ENCODE data around the gene INPP5E. TPM values are rescaled to one million over a fixed set of nuclear protein-coding genes. Genes with fewer than 3 reads are reported as not detected.

INPP5E gene
- total and polyA plus RNA-seq, 12 donors, result 2.3 to 27.1 (median 10.5) TPM

GRCh38 chr9:136433849-136434579, 5.6 kb downstream of the INPP5E start:
- Histone ChIP-seq H3K4me3 (no peak overlapping the region), H3K9me3 (replicated peaks in 1 of 3) (no peaks in the 10 kb centered on the region), H3K36me3 (replicated peaks in 1 of 2) (peaks cover 0 to 28% of the 10 kb centered on the region in 2 donors), H3K27ac (no peak overlapping the region), H3K27me3 (no peaks in the 10 kb centered on the region), H3K4me1 (replicated peaks in 1 of 2) (peaks cover 13 to 27% of the 10 kb centered on the region in 2 donors)
- peak in 1 of 7 donors; percentile 16 for DNase-seq
- WGBS, 4 donors, result 92 to 96% (median 93%) methylated on average over 14 to 37 of the region's 37 CpGs
- intact Hi-C loops (cut with DNase I), result no loop called here
- TF ChIP-seq POLR2A (IDR thresholded peaks at IDR 0.05) (no peak), CTCF (IDR thresholded peaks at IDR 0.05) (no peak)

- WGBS, 4 donors, result 91 to 95% (median 93%) methylated on average over 14 to 36 of the region's 36 CpGs
- DNase-seq, result no peak
- no peaks in the 10 kb centered on the region for H3K9me3 ChIP-seq (replicated peaks in 1 of 3)
- H3K36me3 ChIP-seq (replicated peaks in 1 of 2), result peaks cover 0 to 28% of the 10 kb centered on the region in 2 donors
- H3K4me3 ChIP-seq, result no peak overlapping the region
- H3K4me1 ChIP-seq (replicated peaks in 1 of 2), result peaks cover 6 to 20% of the 10 kb centered on the region in 2 donors
- H3K27ac ChIP-seq, result no peak overlapping the region
- intact Hi-C loops (cut with DNase I), result no loop called here
- no peaks in the 10 kb centered on the region for H3K27me3 ChIP-seq
- no peak for TF ChIP-seq CTCF (IDR thresholded peaks at IDR 0.05)
These were observed 6.5 kb downstream of the INPP5E start for GRCh38 chr9:136433043-136433715.

DNA sequence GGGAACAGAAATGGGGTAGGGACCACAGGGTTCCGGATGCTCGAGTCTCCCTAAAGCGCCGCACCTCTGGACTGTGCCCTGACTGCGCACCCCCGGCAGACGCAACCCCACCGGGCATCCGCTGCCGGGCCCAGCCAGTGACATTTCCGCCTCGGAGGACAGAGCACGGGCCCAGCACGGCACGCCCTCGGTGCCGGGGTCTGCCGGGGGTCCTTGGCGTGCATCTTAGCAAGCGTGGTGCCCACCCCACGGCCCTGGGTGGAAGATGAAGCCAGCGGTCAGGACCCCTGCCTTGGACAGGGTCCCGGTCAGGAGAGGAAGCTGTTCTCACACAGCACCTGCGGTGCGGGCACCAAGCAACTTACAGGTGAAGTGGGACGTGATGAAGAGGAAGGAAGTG, 7.1 kb downstream of the INPP5E start:
- no peak for DNase-seq
- intact Hi-C loops (cut with DNase I), result no loop called here
- no peaks in the 10 kb centered on the region for H3K9me3 ChIP-seq (replicated peaks in 1 of 3)
- H3K4me1 ChIP-seq (replicated peaks in 1 of 2), result peaks cover under 1 to 14% of the 10 kb centered on the region in 2 donors
- no peak overlapping the region for H3K4me3 ChIP-seq
- WGBS, 4 donors, result 88 to 95% (median 92%) methylated on average over 15 to 26 of the region's 26 CpGs
- H3K27me3 ChIP-seq, result no peaks in the 10 kb centered on the region
- H3K36me3 ChIP-seq (replicated peaks in 1 of 2), result peaks cover 0 to 28% of the 10 kb centered on the region in 2 donors
- no peak overlapping the region for H3K27ac ChIP-seq
- TF ChIP-seq POLR2A (IDR thresholded peaks at IDR 0.05) (no peak), CTCF (IDR thresholded peaks at IDR 0.05) (no peak)

DNA sequence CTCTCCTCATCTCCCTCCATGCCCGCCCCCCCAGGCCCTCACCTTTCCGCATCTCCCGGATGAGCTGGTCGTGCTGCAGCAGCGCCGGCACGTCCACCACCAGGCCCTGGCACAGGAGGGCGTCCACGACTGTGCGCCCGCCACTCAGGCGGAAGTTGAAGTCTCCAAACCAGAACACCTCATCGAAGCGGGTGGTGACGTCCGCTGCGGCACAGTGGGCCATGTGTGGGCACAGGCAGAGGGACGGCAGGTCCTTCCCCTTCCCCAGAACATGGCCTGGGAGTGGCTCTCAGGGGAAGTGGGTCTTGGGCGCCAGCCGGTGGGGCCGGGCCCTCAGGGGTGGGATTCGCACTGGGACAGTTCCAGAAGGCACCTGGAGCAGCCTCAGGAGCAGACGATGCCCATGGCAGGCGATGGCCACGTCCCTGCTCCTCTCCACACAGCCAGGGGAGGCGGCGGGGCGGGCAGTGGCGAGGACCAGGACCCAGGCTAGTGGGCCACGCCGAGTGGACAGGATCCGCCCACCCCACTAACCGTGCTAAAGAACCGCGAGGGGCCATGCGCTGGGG, 7.8 kb downstream of the INPP5E start:
- H3K9me3 ChIP-seq (replicated peaks in 1 of 3), result no peaks in the 10 kb centered on the region
- peaks cover 0 to 28% of the 10 kb centered on the region in 2 donors for H3K36me3 ChIP-seq (replicated peaks in 1 of 2)
- H3K27ac ChIP-seq, result no peak overlapping the region
- WGBS, 4 donors, result 92 to 97% (median 93%) methylated on average over 5 to 36 of the region's 36 CpGs
- H3K4me3 ChIP-seq, result no peak overlapping the region
- intact Hi-C loops (cut with DNase I), result loop anchor here in 1 of 2 donors (2.0 kb wide), 1 partner anchor 27 kb away; no protein-coding TSS in a partner anchor
- peaks cover 0 to 7% of the 10 kb centered on the region in 2 donors for H3K4me1 ChIP-seq (replicated peaks in 1 of 2)
- no peak for DNase-seq
- no peak for TF ChIP-seq POLR2A (IDR thresholded peaks at IDR 0.05)
- no peak for TF ChIP-seq CTCF (IDR thresholded peaks at IDR 0.05)
- no peaks in the 10 kb centered on the region for H3K27me3 ChIP-seq

Measured in adrenal gland (tissue), 12 donors.